PFSK-1 (cell line): ENCODE measurements around the gene DOCK1.

Source experiments
- FOXP2 ChIP-seq: optimal IDR thresholded peaks from 2 replicates; pipeline ENCODE3; 2011; ENCODE audit warnings: borderline replicate concordance, control low read depth, inconsistent platforms; ENCODE audit not compliant: insufficient read depth; ENCODE audit errors: extremely low read length, extremely low read depth
- POLR2AphosphoS5 ChIP-seq: IDR thresholded peaks from 2 replicates; pipeline ENCODE4 v1.6.1; 2012; ENCODE audit warnings: low read depth, mild to moderate bottlenecking, control low read depth, low read length, moderate library complexity

DNA sequence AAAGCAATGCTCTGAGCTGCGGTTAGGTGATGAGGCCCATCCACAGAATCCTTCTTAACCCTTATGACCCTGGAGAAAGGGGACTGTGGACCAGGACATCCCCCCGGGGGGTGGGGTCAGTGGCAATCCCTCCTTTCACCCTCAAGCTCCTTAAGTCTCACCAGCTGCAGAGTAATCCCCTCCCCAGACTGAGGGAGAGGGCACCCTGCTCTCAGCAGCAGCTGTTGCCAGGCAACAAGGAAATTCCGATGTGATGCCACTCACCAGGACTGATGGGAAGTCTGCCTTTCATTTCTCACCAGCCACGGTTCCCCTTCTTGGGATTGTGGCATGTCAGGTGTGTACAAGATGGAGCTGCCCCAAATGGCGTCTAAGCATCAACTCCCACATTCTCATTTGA is 129.6 kb downstream of the DOCK1 start:
- no peak for TF ChIP-seq POLR2AphosphoS5
- no peak for TF ChIP-seq FOXP2
